ENCODE measurements around the gene BPIFB2. TPM values are rescaled to one million over a fixed set of nuclear protein-coding genes. Genes with fewer than 3 reads are reported as not detected.

The BPIFB2 gene
- total RNA-seq, 1 experiment from 2014 or later: not detected

GRCh38 chr20:32959351-32960221, 47.9 kb upstream of the BPIFB2 start:
- BruUV-seq (replicated peaks): no TSS peak
- no peak overlapping the region for H3K4me3 ChIP-seq (ENCODE audit: low read depth in 2 of 2, low read length in 2 of 2)
- POLR2A ChIA-PET: interaction anchor here (0.6 kb wide), 1 partner anchor 465 kb away, joined by 5 read pairs; no protein-coding TSS in a partner anchor
- DNase-seq (ENCODE audit: low read depth, low spot score): no peak
- intact Hi-C loops (cut with micrococcal nuclease; ENCODE audit: unreplicated experiment): no loop called here
- no peaks in the 10 kb centered on the region; the same call in 1 of the 2 replicates for H3K27me3 ChIP-seq (ENCODE audit: control insufficient read depth, insufficient read depth, low read length)
- peaks cover 18% of the 10 kb centered on the region; the same call in 1 of the 2 replicates for H3K9me3 ChIP-seq (ENCODE audit: control insufficient read depth, insufficient read depth, low read depth, low read length)
- TF ChIP-seq REST (IDR thresholded peaks at IDR 0.05; ENCODE audit: insufficient read depth in 1 of 2, low read depth in 2 of 2, low read length in 1 of 2) (no peak), SIN3A (IDR thresholded peaks at IDR 0.05; ENCODE audit: borderline replicate concordance, insufficient read depth, low read depth, low read length) (no peak), POLR2AphosphoS5 (IDR thresholded peaks at IDR 0.05; ENCODE audit: low read depth, low read length) (no peak), CTCF (IDR thresholded peaks at IDR 0.05) (no peak), TCF7L2 (IDR thresholded peaks at IDR 0.05; ENCODE audit: low read depth, low read length) (no peak)
- no peaks in the 10 kb centered on the region for H3K36me3 ChIP-seq (ENCODE audit: control insufficient read depth, insufficient read depth, low read length)
- in situ Hi-C loops (cut with HindIII; ENCODE audit: low pct_unique_long_range_greater_than_20kb, low sequenced_read_pairs): no loop called here
- no peak for ATAC-seq
- no peaks in the 10 kb centered on the region for H3K4me1 ChIP-seq (ENCODE audit: control insufficient read depth, insufficient read depth, low read length)
- H3K27ac ChIP-seq (ENCODE audit: low read length): no peak overlapping the region
- CTCF ChIA-PET: interaction anchor here (0.5 kb wide), 1 partner anchor 195 kb away, joined by 5 read pairs; no protein-coding TSS in a partner anchor

GRCh38 chr20:32960222-32960518, 47.3 kb upstream of the BPIFB2 start:
- no TSS peak for BruUV-seq (replicated peaks)
- POLR2A ChIA-PET: interaction anchor here (0.6 kb wide), 1 partner anchor 464 kb away, joined by 5 read pairs; no protein-coding TSS in a partner anchor
- no peak for ATAC-seq
- Histone ChIP-seq H3K4me1 (ENCODE audit: control insufficient read depth, insufficient read depth, low read length) (no peaks in the 10 kb centered on the region), H3K4me3 (ENCODE audit: low read depth in 2 of 2, low read length in 2 of 2) (no peak overlapping the region), H3K27ac (ENCODE audit: low read length) (no peak overlapping the region), H3K27me3 (ENCODE audit: control insufficient read depth, insufficient read depth, low read length) (no peaks in the 10 kb centered on the region; the same call in 1 of the 2 replicates), H3K9me3 (ENCODE audit: control insufficient read depth, insufficient read depth, low read depth, low read length) (peaks cover 13% of the 10 kb centered on the region; the same call in 1 of the 2 replicates), H3K36me3 (ENCODE audit: control insufficient read depth, insufficient read depth, low read length) (no peaks in the 10 kb centered on the region)
- in situ Hi-C loops (cut with HindIII; ENCODE audit: low pct_unique_long_range_greater_than_20kb, low sequenced_read_pairs): no loop called here
- TF ChIP-seq SIN3A (IDR thresholded peaks at IDR 0.05; ENCODE audit: borderline replicate concordance, insufficient read depth, low read depth, low read length) (no peak), REST (IDR thresholded peaks at IDR 0.05; ENCODE audit: insufficient read depth in 1 of 2, low read depth in 2 of 2, low read length in 1 of 2) (no peak), CTCF (IDR thresholded peaks at IDR 0.05) (no peak), TCF7L2 (IDR thresholded peaks at IDR 0.05; ENCODE audit: low read depth, low read length) (no peak), POLR2AphosphoS5 (IDR thresholded peaks at IDR 0.05; ENCODE audit: low read depth, low read length) (no peak)
- intact Hi-C loops (cut with micrococcal nuclease; ENCODE audit: unreplicated experiment): no loop called here
- CTCF ChIA-PET: interaction anchor here (0.5 kb wide), 1 partner anchor 194 kb away, joined by 5 read pairs; no protein-coding TSS in a partner anchor
- no peak for DNase-seq (ENCODE audit: low read depth, low spot score)

All from Panc1 (cell line).